ENCODE data around the gene CCHCR1. TPM values are rescaled to one million over a fixed set of nuclear protein-coding genes. Genes with fewer than 3 reads are reported as not detected.

Gene CCHCR1
- total and polyA plus RNA-seq, 2 donors from 2014 or later: 24.1 to 26.2 TPM

GRCh38 chr6:31116661-31117385 lies 40.8 kb downstream of the CCHCR1 start:
- Histone ChIP-seq H3K36me3 (ENCODE audit: control insufficient read depth in 2 of 3, insufficient read depth in 3 of 3, low read length in 3 of 3) (no peaks in the 10 kb centered on the region), H3K9ac (ENCODE audit: low read length in 3 of 3) (no peak overlapping the region), H3K4me1 (ENCODE audit: control insufficient read depth in 2 of 3, insufficient read depth in 2 of 3, low read depth in 1 of 3, low read length in 3 of 3) (no peaks in the 10 kb centered on the region), H3K9me3 (ENCODE audit: control insufficient read depth in 2 of 3, insufficient read depth in 1 of 3, low read length in 3 of 3) (no peaks in the 10 kb centered on the region), H3K27ac (ENCODE audit: low read depth in 2 of 2, low read length in 2 of 2) (no peak overlapping the region), H3K4me3 (ENCODE audit: low read length in 3 of 3) (no peak overlapping the region), H3K27me3 (ENCODE audit: control insufficient read depth, insufficient read depth, low read length) (no peaks in the 10 kb centered on the region)
- DNase-seq: peak in 2 of 5 donors; percentile 12 to 48
- intact Hi-C loops (cut with DNase I): no loop called here
- TF ChIP-seq, protein P1, sequence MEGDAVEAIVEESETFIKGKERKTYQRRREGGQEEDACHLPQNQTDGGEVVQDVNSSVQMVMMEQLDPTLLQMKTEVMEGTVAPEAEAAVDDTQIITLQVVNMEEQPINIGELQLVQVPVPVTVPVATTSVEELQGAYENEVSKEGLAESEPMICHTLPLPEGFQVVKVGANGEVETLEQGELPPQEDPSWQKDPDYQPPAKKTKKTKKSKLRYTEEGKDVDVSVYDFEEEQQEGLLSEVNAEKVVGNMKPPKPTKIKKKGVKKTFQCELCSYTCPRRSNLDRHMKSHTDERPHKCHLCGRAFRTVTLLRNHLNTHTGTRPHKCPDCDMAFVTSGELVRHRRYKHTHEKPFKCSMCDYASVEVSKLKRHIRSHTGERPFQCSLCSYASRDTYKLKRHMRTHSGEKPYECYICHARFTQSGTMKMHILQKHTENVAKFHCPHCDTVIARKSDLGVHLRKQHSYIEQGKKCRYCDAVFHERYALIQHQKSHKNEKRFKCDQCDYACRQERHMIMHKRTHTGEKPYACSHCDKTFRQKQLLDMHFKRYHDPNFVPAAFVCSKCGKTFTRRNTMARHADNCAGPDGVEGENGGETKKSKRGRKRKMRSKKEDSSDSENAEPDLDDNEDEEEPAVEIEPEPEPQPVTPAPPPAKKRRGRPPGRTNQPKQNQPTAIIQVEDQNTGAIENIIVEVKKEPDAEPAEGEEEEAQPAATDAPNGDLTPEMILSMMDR (IDR thresholded peaks at IDR 0.05; ENCODE audit: borderline replicate concordance, extremely low read depth, insufficient read depth): no peak
- FAIRE-seq: no peak

- Histone ChIP-seq H3K9ac (ENCODE audit: low read length in 3 of 3) (no peak overlapping the region), H3K9me3 (ENCODE audit: control insufficient read depth in 2 of 3, insufficient read depth in 1 of 3, low read length in 3 of 3) (no peaks in the 10 kb centered on the region), H3K27me3 (ENCODE audit: control insufficient read depth, insufficient read depth, low read length) (no peaks in the 10 kb centered on the region), H3K4me3 (ENCODE audit: low read length in 3 of 3) (no peak overlapping the region), H3K36me3 (ENCODE audit: control insufficient read depth in 2 of 3, insufficient read depth in 3 of 3, low read length in 3 of 3) (no peaks in the 10 kb centered on the region), H3K4me1 (ENCODE audit: control insufficient read depth in 2 of 3, insufficient read depth in 2 of 3, low read depth in 1 of 3, low read length in 3 of 3) (no peaks in the 10 kb centered on the region), H3K27ac (ENCODE audit: low read depth in 2 of 2, low read length in 2 of 2) (no peak overlapping the region)
- intact Hi-C loops (cut with DNase I): no loop called here
- no peak for FAIRE-seq
- DNase-seq: peak in 1 of 5 donors; percentile 54
- TF ChIP-seq, protein P1 (IDR thresholded peaks at IDR 0.05; ENCODE audit: borderline replicate concordance, extremely low read depth, insufficient read depth): no peak
Measured at GRCh38 chr6:31115941-31116560, 41.6 kb downstream of the CCHCR1 start.

DNA sequence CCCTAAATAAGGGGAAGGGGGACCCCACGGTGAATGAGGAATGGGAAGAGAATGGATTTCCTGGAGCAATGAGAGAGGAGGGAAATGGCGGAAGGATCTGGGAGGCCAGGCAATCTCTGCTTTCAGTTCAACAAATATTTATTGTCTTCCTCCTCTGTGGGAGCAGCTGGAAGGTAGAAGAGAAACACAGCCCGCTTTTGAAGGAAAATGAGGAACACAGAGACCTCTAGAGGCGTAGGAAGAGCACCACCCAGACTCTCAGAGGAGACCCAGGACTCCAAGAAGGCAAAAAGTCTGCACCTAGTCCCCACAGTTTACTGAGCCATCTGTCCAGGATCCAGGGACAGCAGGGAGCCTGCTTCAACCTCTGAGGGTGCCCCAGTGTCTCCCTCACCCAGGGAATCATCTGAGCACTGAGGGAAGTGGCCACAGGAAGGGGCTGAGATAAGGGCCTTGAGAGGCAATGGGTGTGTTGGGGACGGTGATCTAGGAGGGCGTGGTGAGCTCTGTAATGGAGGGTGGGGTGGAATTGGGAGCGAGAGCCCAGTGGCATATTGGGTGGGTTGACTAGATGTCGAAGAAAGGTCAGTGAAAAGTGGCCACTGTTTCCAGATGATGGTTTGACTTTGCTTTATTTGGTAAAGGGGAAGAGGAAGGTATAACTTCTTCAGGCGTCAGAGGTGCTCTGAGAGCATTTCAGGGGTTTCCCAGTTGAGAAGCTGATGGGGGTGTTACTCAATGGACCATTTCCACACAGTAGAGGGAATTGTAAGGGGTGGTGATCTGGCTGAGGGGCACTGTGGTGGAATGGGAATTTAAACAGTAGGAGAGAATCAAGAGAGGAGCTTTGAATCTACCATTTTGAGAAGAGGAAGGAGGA lies 42.4 kb downstream of the CCHCR1 start:
- peak in 2 of 5 donors; percentile 35 to 46 for DNase-seq
- no peak overlapping the region for H3K9ac ChIP-seq (ENCODE audit: low read length in 3 of 3)

More for the DNA sequence above, 42.4 kb downstream of the CCHCR1 start:
- TF ChIP-seq, protein P1 (IDR thresholded peaks at IDR 0.05; ENCODE audit: borderline replicate concordance, extremely low read depth, insufficient read depth): no peak
- H3K4me3 ChIP-seq (ENCODE audit: low read length in 3 of 3): no peak overlapping the region
- no peaks in the 10 kb centered on the region for H3K36me3 ChIP-seq (ENCODE audit: control insufficient read depth in 2 of 3, insufficient read depth in 3 of 3, low read length in 3 of 3)
- H3K27ac ChIP-seq (ENCODE audit: low read depth in 2 of 2, low read length in 2 of 2): no peak overlapping the region
- no peaks in the 10 kb centered on the region for H3K27me3 ChIP-seq (ENCODE audit: control insufficient read depth, insufficient read depth, low read length)
- H3K4me1 ChIP-seq (ENCODE audit: control insufficient read depth in 2 of 3, insufficient read depth in 2 of 3, low read depth in 1 of 3, low read length in 3 of 3): no peaks in the 10 kb centered on the region
- no peak for FAIRE-seq
- no peaks in the 10 kb centered on the region for H3K9me3 ChIP-seq (ENCODE audit: control insufficient read depth in 2 of 3, insufficient read depth in 1 of 3, low read length in 3 of 3)
- intact Hi-C loops (cut with DNase I): no loop called here

Measured in kidney (tissue), 14 donors.